GM18520 (cell line): ENCODE measurements around the gene COTL1.
"Not testable (repeated sequence)": the region's sequence is repeated elsewhere in the genome, so short reads cannot be mapped to it uniquely, and the experiment has no call there.

Source experiments
- ATAC-seq: cut with Tn5 transposase; IDR thresholded peaks from one replicate; pipeline ENCODE4 v1.9.1; 2021; ENCODE audit not compliant: unreplicated experiment

Gene COTL1

DNA sequence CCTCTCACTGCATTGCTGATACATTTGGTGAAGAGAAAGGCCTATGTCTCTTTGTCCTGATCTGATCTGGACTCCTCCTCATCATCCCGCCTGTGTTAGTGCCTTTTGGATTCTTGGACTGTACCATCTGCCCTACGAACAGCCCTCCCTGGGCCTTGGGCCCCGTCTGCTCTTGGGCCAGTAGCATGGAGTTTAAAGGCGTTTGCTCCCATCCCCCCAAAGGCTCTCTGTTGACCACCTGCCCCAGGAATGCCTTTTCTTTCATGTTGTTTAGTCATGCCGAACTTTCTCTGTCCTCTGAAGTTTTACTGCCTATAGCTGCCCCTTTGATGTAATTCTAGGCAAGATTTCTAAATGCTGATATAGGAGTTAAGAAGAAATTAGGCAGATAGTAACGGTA, 82.5 kb downstream of the COTL1 start:
- ATAC-seq: no peak

DNA sequence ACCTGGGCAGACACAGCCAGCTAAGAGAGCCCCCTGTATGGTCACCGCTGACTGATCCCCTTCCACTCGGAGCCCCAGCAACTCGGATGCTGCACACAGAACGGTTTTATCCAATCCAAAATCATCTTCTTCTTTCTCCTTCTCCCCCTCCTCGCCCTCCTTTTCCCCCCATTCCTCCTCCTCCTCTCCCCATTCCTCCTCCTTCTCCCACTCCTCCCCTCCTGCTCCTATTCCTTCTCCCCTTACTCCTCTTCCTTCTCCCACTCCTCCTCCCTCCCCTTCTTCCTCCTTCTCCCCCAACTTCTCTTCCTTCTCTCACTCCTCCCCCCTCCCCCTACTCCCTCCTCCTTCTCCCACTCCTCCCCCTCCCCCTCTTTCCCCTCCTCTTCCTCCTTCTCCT, 83.1 kb downstream of the COTL1 start:
- no peak for ATAC-seq

DNA sequence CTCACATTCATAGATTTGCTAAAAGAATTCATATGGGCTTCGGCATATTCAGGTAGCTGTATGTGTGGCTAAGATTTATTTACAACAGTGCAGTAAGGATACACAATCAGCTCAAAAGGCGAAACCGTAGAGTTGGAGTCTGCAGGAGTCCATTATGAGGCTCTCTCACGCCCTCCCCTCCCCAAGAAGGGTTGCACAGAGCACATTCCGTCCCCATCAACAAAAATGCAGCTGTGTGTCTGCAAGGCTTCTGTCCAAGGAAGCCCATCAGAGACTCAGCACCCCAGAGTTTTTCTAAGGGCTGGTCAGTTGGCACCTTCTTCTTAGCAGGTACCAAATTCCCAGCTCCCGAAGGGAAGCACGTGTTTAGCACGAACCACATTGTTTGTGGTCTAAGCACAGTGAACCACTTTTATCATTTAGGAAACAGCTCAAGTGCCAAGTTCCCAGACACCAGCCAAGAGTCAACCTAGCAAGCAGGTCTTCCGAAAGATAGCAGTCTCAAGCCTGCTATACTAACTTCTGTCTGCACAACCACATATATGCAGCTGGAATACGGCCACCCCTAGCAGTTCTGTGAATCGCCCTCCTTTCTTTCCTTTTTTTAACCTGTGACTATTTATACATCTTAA, 84.9 kb downstream of the COTL1 start:
- ATAC-seq: no peak

- no peak for ATAC-seq
Observed at GRCh38 chr16:84532291-84532724, 85.6 kb downstream of the COTL1 start.

DNA sequence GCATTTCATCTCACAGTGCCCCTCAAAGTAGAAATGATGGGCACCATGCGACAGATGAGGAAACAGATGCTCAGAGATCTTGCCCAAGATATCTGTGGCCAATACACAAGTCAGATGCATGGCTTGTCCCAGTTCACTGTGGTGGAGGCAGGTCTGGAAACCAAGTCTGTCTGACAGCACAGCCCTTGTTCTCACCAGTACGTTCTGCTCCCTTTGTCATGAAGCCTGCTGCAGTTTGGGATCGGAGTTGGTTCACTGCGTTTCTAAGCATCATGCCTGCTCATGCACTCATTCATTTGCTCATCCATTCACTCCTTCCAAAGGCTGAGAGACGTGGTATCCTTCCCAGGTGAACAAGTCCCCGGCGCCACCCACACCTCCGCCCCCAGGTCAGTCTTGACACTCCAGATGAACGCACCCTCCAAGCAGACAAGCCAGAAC, 86.2 kb downstream of the COTL1 start:
- ATAC-seq: no peak

DNA sequence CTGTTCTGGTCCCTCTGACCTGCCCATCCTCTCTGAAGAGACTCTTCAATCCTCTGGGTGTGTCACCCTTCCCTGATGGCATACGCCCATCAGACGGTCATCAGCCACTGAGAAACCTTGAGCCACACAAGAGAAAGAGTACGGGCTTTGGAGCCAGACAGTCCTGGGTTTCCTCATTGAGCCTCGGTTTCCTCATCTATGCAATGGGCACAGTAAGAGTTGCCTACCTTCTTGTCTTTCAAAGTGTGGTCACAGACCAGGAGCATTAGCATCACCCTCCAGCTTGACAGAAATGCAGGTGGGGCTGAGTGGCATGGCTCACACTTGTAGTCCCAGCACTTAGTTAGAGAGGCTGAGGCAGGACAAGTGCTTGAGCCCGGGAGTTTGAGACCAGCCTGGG, 87.3 kb downstream of the COTL1 start:
- no peak for ATAC-seq

DNA sequence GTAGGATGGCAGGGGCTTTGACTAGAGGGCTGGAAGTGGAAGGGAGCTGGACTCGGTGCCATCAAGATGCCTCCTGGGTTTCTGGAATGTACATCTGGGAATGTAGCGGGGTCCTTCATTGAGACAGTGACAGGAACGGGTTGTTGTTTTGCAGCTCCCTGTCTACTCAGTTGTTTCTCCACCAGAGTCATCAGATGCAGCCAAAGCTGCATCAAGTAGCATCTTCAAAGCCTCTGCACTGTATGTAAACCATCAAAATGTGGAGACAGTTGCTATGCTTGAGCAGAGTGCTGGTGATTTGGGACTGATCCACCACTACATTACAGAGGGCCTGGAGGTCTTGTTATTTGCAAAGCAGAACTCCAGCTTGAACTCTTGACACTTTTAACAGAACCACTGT, 88.3 kb downstream of the COTL1 start:
- no peak for ATAC-seq

GRCh38 chr16:84528322-84528721, 89.6 kb downstream of the COTL1 start:
- no peak for ATAC-seq

DNA sequence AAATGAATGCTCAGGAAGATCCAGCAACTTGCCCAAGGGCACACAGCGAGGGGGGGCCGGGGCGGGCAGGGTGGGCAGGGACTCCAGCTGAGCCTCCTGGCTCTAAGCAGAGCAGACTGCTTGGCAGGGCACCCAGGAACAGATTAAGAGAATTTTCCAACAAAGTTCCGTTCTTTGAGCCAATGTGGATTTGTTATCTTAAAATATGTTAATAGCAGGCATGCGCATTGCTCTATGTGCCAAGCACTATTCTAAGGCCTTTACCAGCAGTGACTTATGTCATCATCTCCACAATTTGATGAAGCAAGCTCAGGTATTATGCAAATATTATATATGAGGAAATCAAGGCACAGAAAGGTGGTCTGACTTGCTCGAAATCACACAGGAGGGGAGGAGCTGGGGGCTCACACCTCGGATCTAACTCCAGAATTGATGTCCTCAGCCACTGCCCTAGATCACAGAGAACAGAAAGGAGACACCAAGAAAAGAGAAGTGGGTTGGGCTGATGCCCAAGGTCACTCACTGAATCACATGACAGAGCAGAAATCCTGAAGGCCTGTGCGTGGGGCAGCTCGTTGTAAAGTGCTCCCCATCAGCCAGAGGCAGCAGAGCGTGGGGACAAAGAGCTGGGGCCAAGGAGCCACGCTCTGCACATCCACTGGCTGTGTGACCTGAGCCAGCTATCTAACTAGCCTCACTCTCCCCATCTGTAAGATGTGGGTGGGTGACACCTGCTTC, 90.2 kb downstream of the COTL1 start:
- ATAC-seq: no peak

DNA sequence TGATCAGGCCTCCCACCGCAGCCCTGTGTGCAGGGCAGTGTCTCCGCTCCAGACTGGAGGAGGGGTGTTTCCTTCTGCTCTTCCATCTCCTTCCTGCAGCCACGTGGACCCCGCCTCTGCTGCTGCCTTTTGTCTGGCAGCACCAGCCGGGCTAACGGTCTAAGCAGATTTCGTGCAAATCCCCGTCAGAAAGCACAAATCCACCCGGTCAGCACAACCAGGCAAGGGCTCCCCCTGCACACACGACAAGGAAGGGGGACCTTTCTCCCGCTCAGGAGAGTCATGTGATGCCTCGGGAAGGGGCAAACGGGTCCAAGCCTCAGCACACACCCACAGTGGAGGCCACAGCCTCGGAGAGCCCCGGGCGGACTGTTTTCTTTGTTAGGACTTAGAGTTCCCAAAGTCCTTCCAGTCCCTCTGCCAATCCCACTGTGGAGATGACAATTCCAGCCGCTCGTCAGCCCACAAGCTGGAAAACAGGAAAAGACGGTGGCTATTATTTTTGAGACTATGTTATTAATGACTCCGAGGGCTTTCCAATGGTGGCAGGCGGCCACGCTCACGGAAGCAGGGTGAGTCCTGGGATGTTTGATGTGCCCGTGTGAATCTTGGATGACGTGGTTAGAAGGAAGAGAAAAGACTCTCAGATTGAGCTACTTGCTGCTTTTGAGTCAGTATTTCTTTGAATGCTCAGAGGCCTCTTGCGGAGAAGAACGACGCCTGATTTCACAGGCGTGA, 90.9 kb downstream of the COTL1 start:
- no peak for ATAC-seq

GRCh38 chr16:84524941-84525581, 92.8 kb downstream of the COTL1 start:
- not testable (repeated sequence) for ATAC-seq

DNA sequence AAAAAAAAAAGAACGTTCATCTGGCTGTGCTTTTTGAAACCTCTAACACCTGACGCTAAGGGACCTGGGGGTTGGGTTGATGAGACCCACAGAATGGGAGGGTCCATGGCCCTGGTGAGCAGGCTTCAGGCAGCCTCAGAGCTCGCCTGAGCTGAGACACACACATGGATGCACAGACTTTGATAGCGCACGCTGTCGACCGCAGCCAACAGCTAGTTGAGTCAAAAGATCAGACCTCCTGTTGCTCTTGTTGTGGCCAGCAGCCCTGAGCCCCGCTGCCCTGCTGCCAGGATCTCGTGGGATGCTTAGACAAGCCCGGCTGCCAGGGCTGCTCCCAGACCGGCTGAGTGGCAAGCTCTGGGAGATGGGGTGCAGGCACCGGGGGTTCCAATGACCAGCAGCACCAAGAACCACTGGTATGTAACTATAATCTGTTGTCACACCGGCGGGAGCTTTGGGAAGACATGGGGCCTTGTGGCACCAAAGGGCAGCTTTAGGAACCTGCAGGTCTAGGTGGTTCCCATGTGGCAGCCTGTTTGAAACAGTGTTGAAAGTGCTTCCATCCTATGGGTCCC, 93.4 kb downstream of the COTL1 start:
- no peak for ATAC-seq

- ATAC-seq: no peak
Observed at GRCh38 chr16:84521497-84521770, 96.4 kb downstream of the COTL1 start.

GRCh38 chr16:84520725-84521496, 97.0 kb downstream of the COTL1 start:
- ATAC-seq: no peak

- no peak for ATAC-seq
Observed at GRCh38 chr16:84519855-84520254, 98.0 kb downstream of the COTL1 start.

GRCh38 chr16:84518804-84519341, 99.0 kb downstream of the COTL1 start:
- no peak for ATAC-seq

GRCh38 chr16:84518220-84518619, 99.7 kb downstream of the COTL1 start:
- not testable (repeated sequence) for ATAC-seq

- ATAC-seq: no peak
Observed at GRCh38 chr16:84517366-84517765, 100.5 kb downstream of the COTL1 start.
